ENCODE results near the gene SLC29A2.

Gene SLC29A2

GRCh38 chr11:66371627-66372415 is at the start of gene SLC29A2:
Gene SLC29A2, minus strand, starts transcription at chr11:66371760. Its CDS starts 169 bp downstream, at chr11:66371591.
- H3K9ac ChIP-seq: no peak within 1 kb of the TSS
- H3K27me3 ChIP-seq (ENCODE audit: insufficient read depth, low read depth): peaks cover 59% of the 10 kb centered on the region
- H2AFZ ChIP-seq (ENCODE audit: low read depth): peak within 1 kb of the TSS; percentile 59; the same call in 1 of the 2 replicates
- H4K20me1 ChIP-seq (ENCODE audit: insufficient read depth): no peaks in the 10 kb centered on the region
- no peak within 1 kb of the TSS for H3K4me3 ChIP-seq (IDR thresholded peaks at IDR 0.05; ENCODE audit: insufficient read depth, low read depth, low read length)
- no peaks in the 10 kb centered on the region for H3K4me1 ChIP-seq (ENCODE audit: low read depth, poor library complexity, severe bottlenecking)
- no peaks in the 10 kb centered on the region for H3K36me3 ChIP-seq (ENCODE audit: insufficient read depth)
- TF ChIP-seq, protein P1, sequence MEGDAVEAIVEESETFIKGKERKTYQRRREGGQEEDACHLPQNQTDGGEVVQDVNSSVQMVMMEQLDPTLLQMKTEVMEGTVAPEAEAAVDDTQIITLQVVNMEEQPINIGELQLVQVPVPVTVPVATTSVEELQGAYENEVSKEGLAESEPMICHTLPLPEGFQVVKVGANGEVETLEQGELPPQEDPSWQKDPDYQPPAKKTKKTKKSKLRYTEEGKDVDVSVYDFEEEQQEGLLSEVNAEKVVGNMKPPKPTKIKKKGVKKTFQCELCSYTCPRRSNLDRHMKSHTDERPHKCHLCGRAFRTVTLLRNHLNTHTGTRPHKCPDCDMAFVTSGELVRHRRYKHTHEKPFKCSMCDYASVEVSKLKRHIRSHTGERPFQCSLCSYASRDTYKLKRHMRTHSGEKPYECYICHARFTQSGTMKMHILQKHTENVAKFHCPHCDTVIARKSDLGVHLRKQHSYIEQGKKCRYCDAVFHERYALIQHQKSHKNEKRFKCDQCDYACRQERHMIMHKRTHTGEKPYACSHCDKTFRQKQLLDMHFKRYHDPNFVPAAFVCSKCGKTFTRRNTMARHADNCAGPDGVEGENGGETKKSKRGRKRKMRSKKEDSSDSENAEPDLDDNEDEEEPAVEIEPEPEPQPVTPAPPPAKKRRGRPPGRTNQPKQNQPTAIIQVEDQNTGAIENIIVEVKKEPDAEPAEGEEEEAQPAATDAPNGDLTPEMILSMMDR (conservative IDR thresholded peaks at IDR 0.05; ENCODE audit: low read depth, low read length): no peak
- no peaks in the 10 kb centered on the region for H3K79me2 ChIP-seq (ENCODE audit: insufficient read depth, low read depth)
- H3K27ac ChIP-seq: no peak within 1 kb of the TSS
- H3K4me2 ChIP-seq: peak within 1 kb of the TSS; percentile 45; the same call in 1 of the 2 replicates

GRCh38 chr11:66420671-66421476 is 49.3 kb upstream of the SLC29A2 start, which contains the start of gene NPAS4:
Gene NPAS4, plus strand, starts transcription at chr11:66421035. Its CDS starts 145 bp downstream, at chr11:66421180.
- Histone ChIP-seq H2AFZ (ENCODE audit: low read depth) (no peak within 1 kb of the TSS), H3K36me3 (ENCODE audit: insufficient read depth) (no peaks in the 10 kb centered on the region), H3K4me3 (IDR thresholded peaks at IDR 0.05; ENCODE audit: insufficient read depth, low read depth, low read length) (no peak within 1 kb of the TSS), H3K4me2 (no peak within 1 kb of the TSS), H3K27me3 (ENCODE audit: insufficient read depth, low read depth) (peaks cover 30% of the 10 kb centered on the region), H3K4me1 (ENCODE audit: low read depth, poor library complexity, severe bottlenecking) (peaks cover 13% of the 10 kb centered on the region), H3K9ac (no peak within 1 kb of the TSS), H4K20me1 (ENCODE audit: insufficient read depth) (no peaks in the 10 kb centered on the region), H3K27ac (no peak within 1 kb of the TSS), H3K79me2 (ENCODE audit: insufficient read depth, low read depth) (no peaks in the 10 kb centered on the region)
- TF ChIP-seq, protein P1 (conservative IDR thresholded peaks at IDR 0.05; ENCODE audit: low read depth, low read length): no peak

GRCh38 chr11:66419825-66420224 is 48.3 kb upstream of the SLC29A2 start:
- Histone ChIP-seq H3K4me1 (ENCODE audit: low read depth, poor library complexity, severe bottlenecking) (peaks cover 13% of the 10 kb centered on the region), H3K4me2 (no peak overlapping the region), H4K20me1 (ENCODE audit: insufficient read depth) (no peaks in the 10 kb centered on the region), H3K4me3 (IDR thresholded peaks at IDR 0.05; ENCODE audit: insufficient read depth, low read depth, low read length) (no peak overlapping the region), H2AFZ (ENCODE audit: low read depth) (no peak overlapping the region), H3K36me3 (ENCODE audit: insufficient read depth) (no peaks in the 10 kb centered on the region), H3K9ac (no peak overlapping the region), H3K27ac (no peak overlapping the region), H3K27me3 (ENCODE audit: insufficient read depth, low read depth) (peaks cover 37% of the 10 kb centered on the region), H3K79me2 (ENCODE audit: insufficient read depth, low read depth) (no peaks in the 10 kb centered on the region)
- TF ChIP-seq, protein P1 (conservative IDR thresholded peaks at IDR 0.05; ENCODE audit: low read depth, low read length): no peak

- H3K36me3 ChIP-seq (ENCODE audit: insufficient read depth): no peaks in the 10 kb centered on the region
- H3K4me3 ChIP-seq (IDR thresholded peaks at IDR 0.05; ENCODE audit: insufficient read depth, low read depth, low read length): no peak overlapping the region
- H3K27me3 ChIP-seq (ENCODE audit: insufficient read depth, low read depth): peaks cover 45% of the 10 kb centered on the region
- H4K20me1 ChIP-seq (ENCODE audit: insufficient read depth): no peaks in the 10 kb centered on the region
- H3K4me2 ChIP-seq: no peak overlapping the region
- H3K4me1 ChIP-seq (ENCODE audit: low read depth, poor library complexity, severe bottlenecking): peaks cover 13% of the 10 kb centered on the region
- TF ChIP-seq, protein P1 (conservative IDR thresholded peaks at IDR 0.05; ENCODE audit: low read depth, low read length): no peak
- no peak overlapping the region for H2AFZ ChIP-seq (ENCODE audit: low read depth)
- no peaks in the 10 kb centered on the region for H3K79me2 ChIP-seq (ENCODE audit: insufficient read depth, low read depth)
- no peak overlapping the region for H3K27ac ChIP-seq
- H3K9ac ChIP-seq: no peak overlapping the region
Observed at GRCh38 chr11:66418986-66419308, 47.4 kb upstream of the SLC29A2 start.
